HG03439 (cell line): ENCODE data around the gene EBP.
"Not testable (repeated sequence)": the region's sequence is repeated elsewhere in the genome, so short reads cannot be mapped to it uniquely, and the experiment has no call there.

ENCODE experiments used
- ATAC-seq: cut with Tn5 transposase; IDR thresholded peaks from one replicate; pipeline ENCODE4 v1.9.1; 2021; ENCODE audit warnings: mild to moderate bottlenecking, moderate library complexity; ENCODE audit not compliant: unreplicated experiment

The EBP gene

GRCh38 chrX:48520976-48521352 lies 644 bp upstream of the EBP start:
- no peak for ATAC-seq

- no peak for ATAC-seq
Measured at GRCh38 chrX:48522291-48522690, 683 bp downstream of the EBP start.

GRCh38 chrX:48523682-48524081 lies 2.1 kb downstream of the EBP start:
- ATAC-seq: no peak

GRCh38 chrX:48525853-48526252 lies 4.2 kb downstream of the EBP start:
- ATAC-seq: not testable (repeated sequence)

GRCh38 chrX:48530736-48531135 lies 9.1 kb downstream of the EBP start:
- no peak for ATAC-seq

GRCh38 chrX:48531358-48531959 lies 9.9 kb downstream of the EBP start:
- no peak for ATAC-seq

GRCh38 chrX:48532161-48532560 lies 10.6 kb downstream of the EBP start:
- ATAC-seq: no peak

- ATAC-seq: no peak
Measured at GRCh38 chrX:48533165-48533564, 11.6 kb downstream of the EBP start.

GRCh38 chrX:48538641-48539344 lies 17.2 kb downstream of the EBP start:
- no peak for ATAC-seq

- ATAC-seq: peak; percentile 72
Measured at GRCh38 chrX:48539345-48540027, 17.9 kb downstream of the EBP start, which contains the start of gene TBC1D25. TBC1D25 (plus strand) TSS chrX:48539714; CDS start chrX:48539798, 84 bp downstream.

GRCh38 chrX:48540028-48540375 lies 18.4 kb downstream of the EBP start:
- ATAC-seq: peak; percentile 27

GRCh38 chrX:48540480-48540879 lies 18.9 kb downstream of the EBP start:
- no peak for ATAC-seq

GRCh38 chrX:48541140-48541814 lies 19.7 kb downstream of the EBP start:
- no peak for ATAC-seq

GRCh38 chrX:48548871-48549270 lies 27.3 kb downstream of the EBP start:
- ATAC-seq: no peak

- ATAC-seq: not testable (repeated sequence)
Measured at GRCh38 chrX:48555731-48556325, 34.2 kb downstream of the EBP start.

- ATAC-seq: no peak
Measured at GRCh38 chrX:48558271-48558670, 36.7 kb downstream of the EBP start.

GRCh38 chrX:48559636-48560035 lies 38.0 kb downstream of the EBP start:
- ATAC-seq: no peak

- ATAC-seq: no peak
Measured at GRCh38 chrX:48560056-48560455, 38.4 kb downstream of the EBP start.

GRCh38 chrX:48560681-48561080 lies 39.1 kb downstream of the EBP start:
- ATAC-seq: no peak

- ATAC-seq: no peak
Measured at GRCh38 chrX:48569958-48570357, 48.4 kb downstream of the EBP start.

- ATAC-seq: peak; percentile 9
Measured at GRCh38 chrX:48573690-48574269, 52.2 kb downstream of the EBP start.
